PC-9 (cell line): ENCODE measurements around the gene ATXN7.

ENCODE experiments used
- EZH2 ChIP-seq: fragments of 200-600 bp; sonication (generic); IDR thresholded peaks from 2 replicates; pipeline ENCODE4 v1.8.0; 2017; ENCODE audit warnings: antibody characterized with exemption, low read depth
- TF ChIP-seq, protein P1 (sequence below): fragments of 200-600 bp; sonication (generic); conservative IDR thresholded peaks from 2 replicates; pipeline ENCODE4 v1.6.1; 2017; ENCODE audit warnings: mixed run types, antibody characterized with exemption, mild to moderate bottlenecking, moderate library complexity

DNA sequence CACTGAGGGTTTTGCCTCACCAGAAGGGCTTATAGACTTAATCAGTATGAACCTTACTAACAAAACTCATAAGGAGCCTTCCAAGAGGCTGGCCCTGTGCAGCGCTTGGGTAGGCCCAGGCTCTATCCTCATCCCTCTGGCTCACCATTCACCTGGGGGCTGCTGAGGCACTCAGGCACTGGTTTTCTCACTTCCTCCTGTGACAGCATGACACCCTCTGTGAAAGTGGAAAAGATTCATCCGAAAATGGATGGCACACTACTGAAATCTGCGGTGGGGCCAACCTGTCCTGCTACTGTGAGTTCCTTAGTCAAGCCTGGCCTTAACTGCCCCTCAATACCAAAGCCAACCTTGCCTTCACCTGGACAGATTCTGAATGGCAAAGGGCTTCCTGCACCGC lies 118.3 kb downstream of the ATXN7 start:
- TF ChIP-seq, protein P1, sequence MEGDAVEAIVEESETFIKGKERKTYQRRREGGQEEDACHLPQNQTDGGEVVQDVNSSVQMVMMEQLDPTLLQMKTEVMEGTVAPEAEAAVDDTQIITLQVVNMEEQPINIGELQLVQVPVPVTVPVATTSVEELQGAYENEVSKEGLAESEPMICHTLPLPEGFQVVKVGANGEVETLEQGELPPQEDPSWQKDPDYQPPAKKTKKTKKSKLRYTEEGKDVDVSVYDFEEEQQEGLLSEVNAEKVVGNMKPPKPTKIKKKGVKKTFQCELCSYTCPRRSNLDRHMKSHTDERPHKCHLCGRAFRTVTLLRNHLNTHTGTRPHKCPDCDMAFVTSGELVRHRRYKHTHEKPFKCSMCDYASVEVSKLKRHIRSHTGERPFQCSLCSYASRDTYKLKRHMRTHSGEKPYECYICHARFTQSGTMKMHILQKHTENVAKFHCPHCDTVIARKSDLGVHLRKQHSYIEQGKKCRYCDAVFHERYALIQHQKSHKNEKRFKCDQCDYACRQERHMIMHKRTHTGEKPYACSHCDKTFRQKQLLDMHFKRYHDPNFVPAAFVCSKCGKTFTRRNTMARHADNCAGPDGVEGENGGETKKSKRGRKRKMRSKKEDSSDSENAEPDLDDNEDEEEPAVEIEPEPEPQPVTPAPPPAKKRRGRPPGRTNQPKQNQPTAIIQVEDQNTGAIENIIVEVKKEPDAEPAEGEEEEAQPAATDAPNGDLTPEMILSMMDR = no peak
- TF ChIP-seq EZH2 = no peak
